ENCODE measurements around the gene SLC13A2.

DNA sequence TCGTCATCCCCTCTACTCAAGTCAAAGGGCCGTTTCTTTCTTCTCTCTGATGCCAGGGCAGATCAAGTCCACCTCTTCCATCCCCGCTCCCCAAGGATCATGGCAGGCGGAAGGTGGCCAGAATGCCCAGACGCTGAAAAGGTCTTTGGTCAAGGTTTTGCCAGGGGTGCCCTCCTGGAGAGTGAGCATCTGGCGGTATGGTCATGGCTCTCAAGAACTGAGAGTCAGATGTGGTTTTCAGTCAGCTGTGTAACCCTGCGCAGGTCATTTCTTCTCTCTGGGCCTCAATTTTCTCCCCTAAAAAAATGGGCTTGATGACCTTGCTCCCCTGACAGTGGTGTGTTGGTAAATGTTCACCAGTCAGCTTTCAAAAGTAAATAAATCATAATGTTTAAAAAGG is 45.1 kb downstream of the SLC13A2 start:
- TF ChIP-seq ZNF449 (tag by site-specific recombination; IDR thresholded peaks at IDR 0.05) (no peak), ZNF23 (tag by site-specific recombination; IDR thresholded peaks at IDR 0.05; ENCODE audit: borderline replicate concordance) (no peak), SCRT2 (tag by site-specific recombination; IDR thresholded peaks at IDR 0.05) (no peak), ZIC2 (tag by site-specific recombination; IDR thresholded peaks at IDR 0.05) (no peak), TCF7L2 (IDR thresholded peaks at IDR 0.05; ENCODE audit: borderline replicate concordance, low read depth, low read length) (no peak), CTCF (tag by site-specific recombination; IDR thresholded peaks at IDR 0.05) (no peak), MYNN (tag by site-specific recombination; IDR thresholded peaks at IDR 0.05; ENCODE audit: borderline replicate concordance) (no peak), ZNF155 (tag by site-specific recombination; IDR thresholded peaks at IDR 0.05) (no peak), ZNF501 (tag by site-specific recombination; IDR thresholded peaks at IDR 0.05) (no peak)

Measured in HEK293 (cell line).